Peyer's patch (tissue), 4 donors: ENCODE data around the gene SORCS3. TPM values are rescaled to one million over a fixed set of nuclear protein-coding genes. Genes with fewer than 3 reads are reported as not detected.

ENCODE experiments used
- DNase-seq, 3 donors: peaks; one replicate each; pipeline ENCODE4 v3.0.0-alpha.2; 2017 to 2019
- H3K27ac ChIP-seq, 4 donors: fragments of 200-600 bp; sonication (generic); one replicate each; pipeline ENCODE4 v1.5.1; 2016 to 2019
- H3K27me3 ChIP-seq, 2 donors: fragments of 200-600 bp; sonication (generic); one replicate each; pipeline ENCODE4 v1.5.1; 2019
- H3K36me3 ChIP-seq, 3 donors: fragments of 200-600 bp; sonication (generic); one replicate each; pipeline ENCODE4 v1.5.1; 2016 to 2019
- H3K4me1 ChIP-seq, 4 donors: fragments of 200-600 bp; sonication (generic); one replicate each; pipeline ENCODE4 v1.5.1; 2016 to 2019
- H3K4me3 ChIP-seq, 4 donors: fragments of 200-600 bp; sonication (generic); 1 replicate in 3 of 4; 2 replicates in 1 of 4; pipeline ENCODE4 v1.5.1; 2016 to 2019; ENCODE audit warnings: mild to moderate bottlenecking in 1 of 4
- H3K9me3 ChIP-seq, 4 donors: fragments of 200-600 bp; sonication (generic); one replicate each; pipeline ENCODE4 v1.5.1; 2016 to 2019; ENCODE audit warnings: mild to moderate bottlenecking in 1 of 4
- CTCF ChIP-seq, 6 experiments: fragments of 450-650 bp in 4 of 6; fragments of 200-600 bp in 2 of 6; sonication (generic) in 1 of 6; IDR thresholded peaks; one replicate each; pipeline ENCODE4 v1.5.1; 2017 to 2019; ENCODE audit warnings: antibody characterized with exemption in 6 of 6, mild to moderate bottlenecking in 3 of 6, moderate library complexity in 1 of 6
- POLR2A ChIP-seq, 2 donors: fragments of 450-650 bp; IDR thresholded peaks; one replicate each; pipeline ENCODE4 v1.5.1; 2017; ENCODE audit warnings: antibody characterized with exemption in 2 of 2, mild to moderate bottlenecking in 2 of 2, moderate library complexity in 2 of 2
- total RNA-seq, 4 donors: library from RNA; depleted of rRNA; stranded (reverse); fragments of >200 nt; gene quantifications; one replicate each; pipeline ENCODE4 v1.1.0, GENCODE V29; 2016

The SORCS3 gene
- total RNA-seq, 4 donors from 2014 or later, result 0.27 to 0.66 TPM; not detected in 2

GRCh38 chr10:104822088-104822487 is 181.0 kb downstream of the SORCS3 start:
- TF ChIP-seq CTCF (IDR thresholded peaks at IDR 0.05), result no peak
- TF ChIP-seq POLR2A (IDR thresholded peaks at IDR 0.05), result no peak
- no peak overlapping the region for H3K27ac ChIP-seq

GRCh38 chr10:104824380-104825006 is 183.4 kb downstream of the SORCS3 start:
- no peaks in the 10 kb centered on the region for H3K36me3 ChIP-seq
- DNase-seq, result no peak

More at GRCh38 chr10:104822088-104822487, 181.0 kb downstream of the SORCS3 start:
- Histone ChIP-seq H3K4me1 (no peaks in the 10 kb centered on the region), H3K4me3 (no peak overlapping the region), H3K9me3 (no peaks in the 10 kb centered on the region), H3K27me3 (no peaks in the 10 kb centered on the region), H3K36me3 (no peaks in the 10 kb centered on the region)
- no peak for DNase-seq

GRCh38 chr10:104831272-104831671 is 190.2 kb downstream of the SORCS3 start:
- no peak overlapping the region for H3K4me3 ChIP-seq
- H3K4me1 ChIP-seq, result no peaks in the 10 kb centered on the region
- no peak for DNase-seq
- H3K36me3 ChIP-seq, result no peaks in the 10 kb centered on the region
- no peak overlapping the region for H3K27ac ChIP-seq
- H3K9me3 ChIP-seq, result no peaks in the 10 kb centered on the region
- no peaks in the 10 kb centered on the region for H3K27me3 ChIP-seq
- TF ChIP-seq POLR2A (IDR thresholded peaks at IDR 0.05) (no peak), CTCF (IDR thresholded peaks at IDR 0.05) (no peak)

More at GRCh38 chr10:104824380-104825006, 183.4 kb downstream of the SORCS3 start:
- H3K27me3 ChIP-seq, result no peaks in the 10 kb centered on the region
- no peak for TF ChIP-seq CTCF (IDR thresholded peaks at IDR 0.05)
- no peak for TF ChIP-seq POLR2A (IDR thresholded peaks at IDR 0.05)
- H3K9me3 ChIP-seq, result no peaks in the 10 kb centered on the region
- no peak overlapping the region for H3K4me3 ChIP-seq
- H3K4me1 ChIP-seq, result no peaks in the 10 kb centered on the region
- no peak overlapping the region for H3K27ac ChIP-seq

- H3K9me3 ChIP-seq, result no peaks in the 10 kb centered on the region
- H3K27me3 ChIP-seq, result no peaks in the 10 kb centered on the region
- TF ChIP-seq CTCF (IDR thresholded peaks at IDR 0.05) (no peak), POLR2A (IDR thresholded peaks at IDR 0.05) (no peak)
- H3K36me3 ChIP-seq, result no peaks in the 10 kb centered on the region
- no peak overlapping the region for H3K4me3 ChIP-seq
- H3K4me1 ChIP-seq, result no peaks in the 10 kb centered on the region
- DNase-seq, result no peak
- no peak overlapping the region for H3K27ac ChIP-seq
These were observed 193.5 kb downstream of the SORCS3 start for GRCh38 chr10:104834580-104834979.

GRCh38 chr10:104835422-104835821 is 194.3 kb downstream of the SORCS3 start:
- no peaks in the 10 kb centered on the region for H3K4me1 ChIP-seq
- no peaks in the 10 kb centered on the region for H3K27me3 ChIP-seq
- no peaks in the 10 kb centered on the region for H3K36me3 ChIP-seq
- H3K9me3 ChIP-seq, result no peaks in the 10 kb centered on the region
- no peak overlapping the region for H3K27ac ChIP-seq
- no peak overlapping the region for H3K4me3 ChIP-seq
- TF ChIP-seq POLR2A (IDR thresholded peaks at IDR 0.05) (no peak), CTCF (IDR thresholded peaks at IDR 0.05) (no peak)
- DNase-seq, result no peak
